Posterior vena cava (tissue), 2 donors: ENCODE data around the gene RASGRP4. TPM values are rescaled to one million over a fixed set of nuclear protein-coding genes. Genes with fewer than 3 reads are reported as not detected.
A peak's percentile ranks its signal among the peaks of the same experiment; 100 is the strongest.
"Not testable (repeated sequence)": the region's sequence is repeated elsewhere in the genome, so short reads cannot be mapped to it uniquely, and the experiment has no call there.

Experiments
- DNase-seq: peaks from one replicate; pipeline ENCODE4 v3.0.0-alpha.2; 2020; ENCODE audit warnings: low spot score
- intact Hi-C, 2 donors: fragments of 100-400 bp; cut with DNase I; formaldehyde crosslinking; loops; one replicate each; pipeline versions ENCODE4 v1.14.1 to v1.14.2; 2022 to 2023
- long read RNA-seq, 2 donors: library from polyadenylated mRNA; unstranded; transcript quantifications; one replicate each; pipeline ENCODE4 v2.0.0, GENCODE V29; 2020 to 2021
- total RNA-seq, 2 donors: library from RNA; stranded (reverse); fragmentation: NEBNext Ultra II Directional; extraction: Animal tissue kit (Norgen Biotek cat#: 25700); gene quantifications; one replicate each; pipeline ENCODE4 v1.2.1, GENCODE V29; 2021
- donor health status: DM: yes; HTN: yes; CAD: no.
- donor health status: DM: yes; HTN: yes; CAD: no.

Gene RASGRP4
- total RNA-seq = 1 to 10 TPM; 3.9 to 6.6 TPM
- long read RNA-seq, donor 1 = 0 reads
- long read RNA-seq, donor 2 = 0 reads

GRCh38 chr19:38425810-38426466 lies at the start of gene RASGRP4:
Gene RASGRP4 (minus strand): TSS chr19:38426219. CDS start chr19:38426091, 128 bp downstream.
- peak; percentile 82 for DNase-seq
- intact Hi-C loops = no loop called here

GRCh38 chr19:38475176-38475575 lies 49.2 kb upstream of the RASGRP4 start:
- DNase-seq = no peak

GRCh38 chr19:38473201-38473600 lies 47.2 kb upstream of the RASGRP4 start:
- no peak for DNase-seq
- intact Hi-C loops = no loop called here

More at GRCh38 chr19:38475176-38475575, 49.2 kb upstream of the RASGRP4 start:
- intact Hi-C loops = no loop called here

- intact Hi-C loops, DNase-seq: not testable (repeated sequence)
These were observed 46.7 kb upstream of the RASGRP4 start for GRCh38 chr19:38472725-38473124.

- no peak for DNase-seq
- intact Hi-C loops = no loop called here
These were observed 44.9 kb upstream of the RASGRP4 start for GRCh38 chr19:38470788-38471480.

GRCh38 chr19:38469151-38469550 lies 43.1 kb upstream of the RASGRP4 start:
- intact Hi-C loops = no loop called here
- DNase-seq = no peak

- intact Hi-C loops = no loop called here
- DNase-seq = no peak
These were observed 41.8 kb upstream of the RASGRP4 start for GRCh38 chr19:38467541-38468525.

GRCh38 chr19:38466050-38466449 lies 40.0 kb upstream of the RASGRP4 start:
- intact Hi-C loops = no loop called here
- DNase-seq = no peak

- intact Hi-C loops = no loop called here
- no peak for DNase-seq
These were observed 38.5 kb upstream of the RASGRP4 start for GRCh38 chr19:38464421-38465082.

GRCh38 chr19:38463365-38463764 lies 37.3 kb upstream of the RASGRP4 start:
- DNase-seq = no peak
- intact Hi-C loops = no loop called here

- DNase-seq = no peak
- intact Hi-C loops = no loop called here
These were observed 33.0 kb upstream of the RASGRP4 start for GRCh38 chr19:38458991-38459390.

- DNase-seq = no peak
- intact Hi-C loops = no loop called here
These were observed 31.8 kb upstream of the RASGRP4 start for GRCh38 chr19:38457690-38458405.

GRCh38 chr19:38457202-38457601 lies 31.2 kb upstream of the RASGRP4 start:
- intact Hi-C loops = no loop called here

GRCh38 chr19:38455031-38455430 lies 29.0 kb upstream of the RASGRP4 start:
- DNase-seq = no peak
- intact Hi-C loops = no loop called here

More at GRCh38 chr19:38457202-38457601, 31.2 kb upstream of the RASGRP4 start:
- DNase-seq = no peak

- intact Hi-C loops = no loop called here
- no peak for DNase-seq
These were observed 27.6 kb upstream of the RASGRP4 start for GRCh38 chr19:38453596-38453995.

GRCh38 chr19:38452430-38453366 lies 26.7 kb upstream of the RASGRP4 start:
- no peak for DNase-seq
- intact Hi-C loops = no loop called here

GRCh38 chr19:38451629-38452028 lies 25.6 kb upstream of the RASGRP4 start:
- intact Hi-C loops = no loop called here
- DNase-seq = no peak
